Measurements from ENCODE around the gene AP2B1.
"Not testable (repeated sequence)": the region's sequence is repeated elsewhere in the genome, so short reads cannot be mapped to it uniquely, and the experiment has no call there.

Gene AP2B1

GRCh38 chr17:35748979-35749378, 161.9 kb downstream of the AP2B1 start:
- DNase-seq (ENCODE audit: low read depth): no peak

DNA sequence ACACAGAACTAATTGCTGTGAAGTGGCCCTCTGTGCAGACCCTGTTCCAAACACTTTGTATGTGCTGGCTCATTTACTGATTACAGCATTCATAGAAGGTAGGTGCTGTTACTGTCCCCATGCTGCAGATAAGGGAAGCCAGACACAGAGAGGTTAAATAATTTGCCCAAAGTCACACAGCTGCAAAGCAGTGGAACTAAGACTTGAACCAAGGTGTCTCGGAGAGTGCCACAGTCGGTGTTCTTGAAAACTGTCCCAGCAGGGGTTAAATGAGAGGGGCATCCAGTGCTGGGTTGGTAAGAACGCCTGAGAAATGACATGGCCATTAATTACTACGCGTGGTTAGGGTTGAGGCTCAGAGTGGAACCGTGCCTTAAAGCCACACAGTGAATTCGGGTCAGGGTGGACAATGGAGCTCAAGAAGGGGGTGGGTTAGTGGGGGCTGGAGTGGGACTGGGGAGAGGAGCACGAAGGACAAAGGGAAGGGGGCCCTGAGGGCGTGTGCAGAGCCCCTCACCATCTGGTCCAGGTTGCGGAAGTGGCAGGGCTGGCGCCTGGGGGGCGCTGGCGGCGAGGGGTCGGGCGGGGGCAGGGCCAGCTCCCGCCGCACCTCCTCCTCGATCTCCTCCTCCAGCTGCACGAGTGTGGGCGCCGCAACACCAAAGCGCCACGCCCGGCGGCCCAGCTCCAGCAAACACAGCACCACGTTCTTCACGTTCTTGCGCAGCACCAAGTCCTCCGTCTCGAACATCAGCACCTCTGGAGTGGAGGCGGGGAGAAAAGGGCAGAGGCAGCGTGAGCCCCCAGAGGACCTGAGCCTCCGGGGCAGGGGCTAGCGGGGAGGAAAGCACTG, 162.7 kb downstream of the AP2B1 start:
- DNase-seq (ENCODE audit: low read depth): no peak

GRCh38 chr17:35750526-35751395, 163.6 kb downstream of the AP2B1 start:
- DNase-seq (ENCODE audit: low read depth): no peak

GRCh38 chr17:35751541-35751940, 164.4 kb downstream of the AP2B1 start:
- not testable (repeated sequence) for DNase-seq (ENCODE audit: low read depth)

DNA sequence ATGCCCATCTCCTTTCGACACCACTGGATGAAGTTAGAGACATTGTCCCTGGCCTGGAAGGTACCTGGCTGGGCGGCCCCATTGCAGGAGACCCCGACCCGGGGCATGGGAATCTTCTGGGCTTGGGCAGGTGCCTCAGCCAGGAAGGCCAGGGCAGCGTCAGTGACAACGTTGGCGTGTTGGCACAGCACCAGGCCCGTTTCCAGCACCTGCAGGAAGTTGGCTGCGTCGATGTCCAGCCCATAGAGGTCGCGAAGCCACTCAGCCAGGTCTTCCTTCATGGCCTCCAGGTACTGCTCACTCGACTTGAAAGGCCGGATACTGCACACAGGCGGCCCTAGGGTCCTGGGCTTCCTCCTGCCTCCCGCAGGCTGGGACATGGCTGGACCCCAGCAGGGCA, 165.3 kb downstream of the AP2B1 start:
- DNase-seq (ENCODE audit: low read depth): no peak

DNA sequence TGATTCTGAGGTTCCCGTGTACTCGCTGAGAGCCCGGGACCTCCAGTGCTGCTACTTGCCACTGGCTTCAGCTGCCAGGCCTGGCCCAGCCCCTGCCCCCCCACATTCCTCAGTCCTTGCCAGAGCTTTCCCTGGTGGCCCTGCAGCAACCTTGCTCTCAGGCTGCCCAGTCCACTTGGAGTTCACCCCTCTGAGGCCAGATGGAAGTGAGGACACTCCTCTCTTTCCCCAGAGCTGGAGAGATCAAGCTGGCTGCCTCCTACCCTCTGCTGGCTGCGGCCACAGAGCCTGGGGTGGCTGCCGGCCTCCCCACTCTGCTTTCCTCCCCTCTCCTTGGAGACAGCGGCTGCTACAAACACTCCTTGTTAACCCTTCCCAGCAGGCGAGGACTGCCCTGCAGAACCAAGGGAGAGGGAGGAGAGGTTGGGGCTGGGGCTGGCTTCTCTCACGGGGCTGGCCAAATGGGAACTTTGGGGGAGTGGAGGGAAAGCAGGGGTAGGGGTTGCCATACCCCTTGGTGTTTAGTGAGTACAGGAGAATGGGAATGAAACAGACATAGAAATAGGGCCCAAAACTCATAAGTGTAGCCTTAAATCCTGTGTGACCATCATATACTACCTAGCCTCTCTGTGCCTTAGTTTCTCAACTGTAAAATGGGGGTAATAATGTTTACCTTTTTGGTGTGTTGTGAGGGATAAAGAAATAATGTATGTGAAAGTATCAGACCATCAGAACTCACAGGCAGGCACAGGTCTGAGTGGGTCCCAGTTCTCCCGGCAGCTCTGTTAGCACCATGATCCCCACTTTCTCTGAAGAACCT, 166.0 kb downstream of the AP2B1 start, which contains the start of gene GAS2L2:
Gene GAS2L2 (minus strand): TSS at position 295 of the 820 bp plus-strand sequence. CDS start 389 bp downstream, outside the sequence.
- DNase-seq (ENCODE audit: low read depth): no peak

- DNase-seq (ENCODE audit: low read depth): no peak
These were observed 170.1 kb downstream of the AP2B1 start for GRCh38 chr17:35757243-35757642.

DNA sequence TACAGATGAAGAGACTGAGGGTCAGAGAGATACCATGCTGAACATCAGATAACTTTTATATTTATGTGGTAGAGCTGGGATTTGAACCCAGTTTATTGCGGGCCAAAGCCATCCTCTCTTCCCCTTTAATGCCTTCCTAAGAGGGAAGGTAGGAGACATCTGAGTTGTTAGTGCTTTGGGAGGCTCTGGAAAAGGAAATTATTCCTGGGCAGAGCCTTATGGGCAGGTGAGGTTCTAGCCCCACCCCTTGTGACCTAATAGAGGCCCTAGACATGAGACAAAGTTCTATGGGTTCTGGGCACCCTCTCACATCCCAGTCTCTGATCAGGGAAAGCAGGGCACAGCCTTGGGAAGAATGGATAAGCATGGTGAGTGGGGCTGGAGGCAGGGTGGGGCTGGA, 173.5 kb downstream of the AP2B1 start, which contains the start of gene C17orf50:
Gene C17orf50 (plus strand): TSS at position 301 of the 400 bp plus-strand sequence. CDS start 55 bp downstream, at position 356.
- DNase-seq (ENCODE audit: low read depth): no peak

DNA sequence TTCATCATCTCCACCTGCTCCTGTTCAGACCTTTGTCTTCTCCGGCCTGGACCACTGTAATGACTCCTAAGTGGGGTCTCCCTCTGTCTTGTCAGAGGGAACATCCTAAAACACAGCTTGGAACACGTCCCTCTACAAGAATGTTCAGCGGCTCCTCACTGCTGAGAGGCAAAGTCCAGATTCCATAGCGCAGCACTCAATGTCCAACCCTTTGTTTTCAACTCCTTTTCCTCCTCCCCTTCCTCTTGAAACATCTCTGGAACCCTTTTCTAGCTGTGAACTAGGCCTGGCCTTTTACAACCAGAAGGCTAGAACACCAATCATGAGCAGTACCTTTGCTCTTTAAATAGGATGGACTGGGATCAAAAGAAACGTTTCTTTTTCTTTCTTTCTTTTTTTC, 174.5 kb downstream of the AP2B1 start:
- no peak for DNase-seq (ENCODE audit: low read depth)

GRCh38 chr17:35763767-35764122, 176.6 kb downstream of the AP2B1 start:
- no peak for DNase-seq (ENCODE audit: low read depth)

GRCh38 chr17:35764123-35764991, 177.2 kb downstream of the AP2B1 start:
- DNase-seq (ENCODE audit: low read depth): peak; percentile 82

DNA sequence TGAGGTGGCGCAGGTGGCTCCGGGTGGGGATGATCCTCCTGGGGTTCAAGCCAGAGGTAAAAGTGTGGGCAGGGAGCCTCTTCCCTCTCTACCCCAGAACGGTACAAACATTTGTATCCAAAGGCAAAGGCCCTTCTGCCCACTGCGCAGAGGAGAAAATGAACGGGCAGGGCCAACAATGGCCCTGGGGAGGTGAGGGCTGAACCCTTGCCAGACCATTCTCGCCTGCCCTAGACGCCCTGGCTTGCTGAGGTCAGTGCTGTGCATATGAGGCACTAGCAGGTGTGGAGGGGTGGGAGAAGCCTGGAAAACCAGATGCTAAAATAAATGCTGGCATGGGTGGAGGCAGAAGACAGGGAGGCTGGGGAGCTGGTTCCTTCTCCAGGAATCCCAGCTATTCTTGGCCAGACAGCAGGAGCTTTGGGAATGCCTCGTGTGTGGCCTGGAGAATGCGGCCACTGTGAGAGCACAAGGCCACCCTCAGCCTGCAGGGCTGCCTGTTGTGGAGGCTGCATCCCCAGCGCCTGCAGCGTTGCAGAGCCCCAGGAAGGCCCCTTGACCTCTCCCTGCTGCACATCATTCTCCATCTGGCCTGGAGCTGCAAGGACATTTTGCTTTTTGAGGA, 178.1 kb downstream of the AP2B1 start:
- DNase-seq (ENCODE audit: low read depth): no peak

- no peak for DNase-seq (ENCODE audit: low read depth)
These were observed 178.8 kb downstream of the AP2B1 start for GRCh38 chr17:35765756-35766488.

GRCh38 chr17:35766489-35766877, 179.4 kb downstream of the AP2B1 start:
- DNase-seq (ENCODE audit: low read depth): no peak

- DNase-seq (ENCODE audit: low read depth): no peak
These were observed 179.9 kb downstream of the AP2B1 start for GRCh38 chr17:35766903-35767510.

- DNase-seq (ENCODE audit: low read depth): no peak
These were observed 181.7 kb downstream of the AP2B1 start for GRCh38 chr17:35768797-35769196.

DNA sequence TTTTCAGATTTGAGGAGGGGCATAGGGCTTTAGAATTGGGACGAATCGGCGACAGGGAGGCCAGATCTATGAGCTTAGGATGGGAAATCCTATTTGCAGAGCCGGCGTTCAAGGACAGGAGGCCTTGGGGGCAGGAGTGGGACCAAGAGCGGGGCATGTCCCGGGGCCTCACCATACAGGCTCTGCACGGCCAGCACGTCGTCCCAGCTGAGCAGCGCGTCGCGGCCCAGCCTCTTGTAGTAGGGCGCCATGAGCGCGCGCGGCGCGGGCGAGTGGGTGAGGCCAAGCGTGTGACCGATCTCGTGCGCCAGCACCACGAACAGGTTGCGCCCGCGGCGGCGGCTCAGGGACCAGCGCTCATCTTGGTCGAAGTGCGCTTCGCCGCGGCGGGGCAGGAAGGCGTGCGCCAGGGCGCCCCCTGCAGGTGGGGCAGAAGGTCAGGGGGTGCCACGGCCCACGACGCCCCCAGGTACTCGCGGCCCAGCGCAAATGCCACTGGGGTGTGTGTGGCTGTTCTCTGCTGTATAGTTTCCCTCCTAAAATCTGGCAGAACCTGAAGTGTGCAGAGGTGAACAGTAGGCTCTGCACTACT, 182.9 kb downstream of the AP2B1 start:
- no peak for DNase-seq (ENCODE audit: low read depth)

DNA sequence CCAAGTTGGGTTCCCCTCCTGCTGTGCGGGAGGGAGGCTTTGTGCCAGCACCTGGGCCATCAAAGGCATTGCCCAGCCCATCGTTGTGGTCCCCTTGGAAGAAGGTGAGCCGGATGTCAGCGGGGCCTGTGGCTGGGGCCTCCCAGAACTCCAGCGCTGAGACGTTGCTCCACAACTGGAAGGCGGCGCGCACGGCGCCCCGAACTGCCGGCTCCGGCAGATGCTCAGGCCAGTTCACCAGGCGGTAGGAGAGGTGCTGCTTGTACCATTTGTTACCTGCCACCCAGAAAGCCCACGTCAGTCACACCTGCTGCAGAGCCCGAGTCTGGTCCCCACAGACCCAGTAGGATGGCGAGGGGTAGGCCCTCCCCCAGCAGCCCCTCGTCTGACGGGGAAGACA, 186.0 kb downstream of the AP2B1 start:
- no peak for DNase-seq (ENCODE audit: low read depth)
